Measurements from ENCODE around the gene TRPT1.

The TRPT1 gene

GRCh38 chr11:64244107-64244506, 18.1 kb upstream of the TRPT1 start:
- peak overlapping the region; percentile 87 for H3K4me3 Mint-ChIP-seq
- H3K27me3 Mint-ChIP-seq (ENCODE audit: low read depth, poor library complexity): peaks cover 3% of the 10 kb centered on the region
- H3K36me3 Mint-ChIP-seq (ENCODE audit: low read depth): no peaks in the 10 kb centered on the region
- peak overlapping the region; percentile 45 for H3K27ac Mint-ChIP-seq
- no peaks in the 10 kb centered on the region for H3K9me3 Mint-ChIP-seq
- TF ChIP-seq CTCF (IDR thresholded peaks at IDR 0.05): no peak
- no peak for DNase-seq
- peaks cover 46% of the 10 kb centered on the region for H3K4me1 Mint-ChIP-seq

DNA sequence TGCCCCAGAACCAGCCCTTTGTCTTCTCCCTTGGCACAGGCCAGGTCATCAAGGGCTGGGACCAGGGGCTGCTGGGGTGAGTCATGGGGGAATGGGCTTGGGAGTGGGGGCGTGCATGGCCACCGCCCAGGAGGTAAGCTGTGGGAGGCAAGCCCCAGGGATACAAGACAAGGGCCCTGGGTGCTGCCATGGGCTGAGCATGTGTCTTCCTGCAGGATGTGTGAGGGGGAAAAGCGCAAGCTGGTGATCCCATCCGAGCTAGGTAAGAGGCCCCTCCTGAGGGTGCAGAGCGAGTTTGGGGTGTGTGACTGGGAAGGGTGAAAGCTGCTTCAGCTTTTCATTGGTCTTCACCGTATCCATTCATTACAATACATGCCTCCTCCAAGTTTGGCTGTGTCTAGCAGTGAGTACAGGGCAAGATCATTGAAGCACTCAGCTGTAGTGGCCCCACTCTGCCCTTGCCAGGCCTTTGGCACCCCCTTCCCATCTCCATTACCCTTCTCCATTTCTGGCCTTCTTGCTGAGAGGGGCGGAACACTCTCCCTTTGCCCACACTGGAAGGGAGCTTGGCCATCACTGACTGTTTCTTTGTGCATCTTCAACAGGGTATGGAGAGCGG, 17.4 kb upstream of the TRPT1 start:
- Mint-ChIP-seq H3K9me3 (no peaks in the 10 kb centered on the region), H3K27ac (peak overlapping the region; percentile 45), H3K27me3 (ENCODE audit: low read depth, poor library complexity) (peaks cover 3% of the 10 kb centered on the region), H3K4me1 (peaks cover 38% of the 10 kb centered on the region), H3K36me3 (ENCODE audit: low read depth) (peaks cover 6% of the 10 kb centered on the region), H3K4me3 (peak overlapping the region; percentile 87)
- no peak for TF ChIP-seq CTCF (IDR thresholded peaks at IDR 0.05)
- DNase-seq: no peak

GRCh38 chr11:64241491-64242374, 15.7 kb upstream of the TRPT1 start:
- peak; percentile 60 for DNase-seq
- H3K4me1 Mint-ChIP-seq: peaks cover 30% of the 10 kb centered on the region
- peaks cover 8% of the 10 kb centered on the region for H3K36me3 Mint-ChIP-seq (ENCODE audit: low read depth)
- no peaks in the 10 kb centered on the region for H3K27me3 Mint-ChIP-seq (ENCODE audit: low read depth, poor library complexity)
- peak overlapping the region; percentile 97 for H3K27ac Mint-ChIP-seq
- peak overlapping the region; percentile 87 for H3K4me3 Mint-ChIP-seq
- TF ChIP-seq CTCF (IDR thresholded peaks at IDR 0.05): no peak
- no peaks in the 10 kb centered on the region for H3K9me3 Mint-ChIP-seq

DNA sequence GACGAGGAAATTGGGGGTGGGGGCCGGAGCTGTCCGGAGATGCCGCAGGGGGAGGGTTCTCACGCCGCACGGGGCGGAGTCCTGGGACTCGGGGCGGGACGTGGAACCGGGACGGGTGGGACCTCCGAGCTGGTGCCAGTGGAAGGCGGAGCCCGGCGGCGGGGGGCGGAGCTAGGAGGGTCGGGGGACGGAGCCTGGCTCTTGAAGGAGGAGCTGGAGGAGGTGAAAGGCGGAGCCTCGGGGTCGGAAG, 15.2 kb upstream of the TRPT1 start:
- Mint-ChIP-seq H3K27me3 (ENCODE audit: low read depth, poor library complexity) (no peaks in the 10 kb centered on the region), H3K36me3 (ENCODE audit: low read depth) (peaks cover 8% of the 10 kb centered on the region), H3K9me3 (no peaks in the 10 kb centered on the region), H3K27ac (peak overlapping the region; percentile 97), H3K4me3 (peak overlapping the region; percentile 87), H3K4me1 (peaks cover 30% of the 10 kb centered on the region)
- no peak for TF ChIP-seq CTCF (IDR thresholded peaks at IDR 0.05)
- DNase-seq: peak; percentile 100

DNA sequence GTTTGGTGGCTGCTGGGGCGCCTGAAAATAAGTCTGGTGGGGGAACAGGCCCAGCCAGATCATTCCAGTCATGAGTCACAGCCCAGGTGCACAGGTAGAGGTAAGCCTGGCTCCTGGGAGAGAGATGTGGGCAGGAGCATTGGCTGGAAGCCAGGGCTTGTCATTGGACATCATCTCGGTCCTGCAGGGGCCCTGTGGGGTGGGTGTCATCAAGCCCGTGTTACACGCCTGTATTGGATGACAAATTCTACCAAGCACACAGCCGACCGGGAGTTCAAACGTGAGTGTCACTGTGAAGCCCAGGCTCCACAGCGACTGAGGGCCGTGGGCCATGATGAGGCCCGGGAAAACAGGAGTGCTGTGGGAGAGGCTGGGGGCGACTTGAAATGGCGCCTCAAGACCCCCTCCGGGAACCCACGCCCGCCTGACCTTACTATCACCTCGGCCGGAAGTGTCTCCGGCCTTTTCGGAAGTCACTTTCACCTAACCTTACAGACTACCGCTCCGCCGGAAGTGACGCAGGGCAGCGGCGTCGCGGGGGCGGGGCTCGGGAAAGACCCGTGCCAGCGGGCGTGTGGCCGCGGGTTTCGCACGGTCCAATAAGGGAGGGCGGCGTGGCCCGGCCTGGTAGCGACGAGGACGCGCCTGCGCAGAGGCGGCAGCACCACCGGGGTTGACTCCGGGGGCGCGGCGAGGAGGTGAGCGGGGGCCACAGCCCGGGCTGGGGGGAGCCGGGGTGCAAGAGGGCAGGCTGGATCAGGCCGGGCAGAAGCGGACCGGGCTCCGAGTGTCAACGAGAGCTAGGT, 14.7 kb upstream of the TRPT1 start, which contains the start of gene FKBP2:
Gene FKBP2, plus strand, starts transcription at position 661 of the 806 bp plus-strand sequence. CDS start 1,293 bp downstream, outside the sequence.
- Mint-ChIP-seq H3K27ac (peak within 1 kb of the TSS; percentile 97), H3K27me3 (ENCODE audit: low read depth, poor library complexity) (no peaks in the 10 kb centered on the region), H3K4me3 (peak within 1 kb of the TSS; percentile 87), H3K4me1 (peaks cover 30% of the 10 kb centered on the region), H3K9me3 (no peaks in the 10 kb centered on the region), H3K36me3 (ENCODE audit: low read depth) (peaks cover 8% of the 10 kb centered on the region)
- DNase-seq: peak; percentile 96
- no peak for TF ChIP-seq CTCF (IDR thresholded peaks at IDR 0.05)
